Erythroblast (primary cell): ENCODE data around the gene TRIM33.
"Not testable (repeated sequence)": the region's sequence is repeated elsewhere in the genome, so short reads cannot be mapped to it uniquely, and the experiment has no call there.

ENCODE experiments used
- GATA1 ChIP-seq: IDR thresholded peaks from 2 replicates; pipeline ENCODE4 v1.6.1; 2011; ENCODE audit warnings: low read depth, mild to moderate bottlenecking, control low read depth, low read length, moderate library complexity
- POLR2A ChIP-seq: IDR thresholded peaks from 2 replicates; pipeline ENCODE4 v1.6.1; 2011; ENCODE audit warnings: mild to moderate bottlenecking, low read length

GRCh38 chr1:114369266-114369919 is 141.6 kb downstream of the TRIM33 start:
- TF ChIP-seq POLR2A, GATA1: not testable (repeated sequence)
